PC-3 (cell line): Measurements from ENCODE around the gene CLTCL1. TPM values are rescaled to one million over a fixed set of nuclear protein-coding genes. Genes with fewer than 3 reads are reported as not detected.
"Not testable (repeated sequence)": the region's sequence is repeated elsewhere in the genome, so short reads cannot be mapped to it uniquely, and the experiment has no call there.

Source experiments
- ATAC-seq: fragments of 200-7000 bp; cut with Tn5 transposase; 2 replicates; pipeline ENCODE4 v1.9.1; 2020; ENCODE audit warnings: mild to moderate bottlenecking, moderate library complexity
- BruUV-seq: library from RNA; stranded (reverse); fragments of 400-500 nt; replicated peaks from 2 replicates; lab custom pipeline; 2021; lab: Mats Ljungman, UMichigan
- CTCF ChIA-PET: fragments of 300-600 bp; sonication (Branson Sonifier 250); formaldehyde crosslinking; loops from one replicate; lab custom pipeline; 2022; ENCODE audit warnings: antibody characterized with exemption; lab: Charles Lee
- POLR2A ChIA-PET: fragments of 300-600 bp; sonication (Branson Sonifier 250); formaldehyde crosslinking; loops from one replicate; lab custom pipeline; 2022; ENCODE audit warnings: antibody characterized with exemption; ENCODE audit not compliant: unreplicated experiment; lab: Charles Lee
- DNase-seq: peaks from one replicate; pipeline ENCODE4 v3.0.0-alpha.2; 2015
- H2AFZ ChIP-seq: fragments of 300-600 bp; sonication (generic); 2 replicates; pipeline ENCODE4 v1.6.0; 2016; ENCODE audit warnings: antibody characterized with exemption, low read length
- H3F3A ChIP-seq: fragments of 300-600 bp; sonication (generic); one replicate; pipeline ENCODE4 v1.6.0; 2017; ENCODE audit warnings: antibody characterized with exemption, low read length, control low read depth, mild to moderate bottlenecking; ENCODE audit not compliant: unreplicated experiment
- H3K27ac ChIP-seq: fragments of 300-600 bp; sonication (generic); 2 replicates; pipeline ENCODE4 v1.5.1; 2016; ENCODE audit warnings: mild to moderate bottlenecking, low read length
- H3K27me3 ChIP-seq: fragments of 300-600 bp; sonication (generic); 2 replicates; pipeline ENCODE4 v1.6.1; 2016; ENCODE audit warnings: low read length, mixed read lengths
- H3K36me3 ChIP-seq: fragments of 300-600 bp; sonication (generic); 2 replicates; pipeline ENCODE4 v1.6.1; 2016; ENCODE audit warnings: low read depth, mixed run types, low read length, mixed read lengths
- H3K4me1 ChIP-seq: fragments of 300-600 bp; sonication (generic); 2 replicates; pipeline ENCODE4 v1.5.1; 2016; ENCODE audit warnings: low read length; ENCODE audit not compliant: insufficient read depth
- H3K4me2 ChIP-seq: fragments of 300-600 bp; sonication (generic); 2 replicates; pipeline ENCODE4 v1.6.0; 2016; ENCODE audit warnings: low read length
- H3K4me3 ChIP-seq: fragments of 300-600 bp; sonication (generic); 2 replicates; pipeline ENCODE4 v1.5.1; 2016; ENCODE audit warnings: mild to moderate bottlenecking, low read length, mixed read lengths
- H3K79me2 ChIP-seq: fragments of 300-600 bp; sonication (generic); 2 replicates; pipeline ENCODE4 v1.6.1; 2017; ENCODE audit warnings: low read length, mixed read lengths
- H3K9ac ChIP-seq: fragments of 300-600 bp; sonication (generic); 2 replicates; pipeline ENCODE4 v1.6.0; 2016; ENCODE audit warnings: mild to moderate bottlenecking, low read length
- H3K9me2 ChIP-seq: fragments of 300-600 bp; sonication (generic); replicated peaks from 2 replicates; pipeline ENCODE4 v1.6.1; 2016; ENCODE audit warnings: mixed run types, low read length, mixed read lengths
- H3K9me3 ChIP-seq: fragments of 300-600 bp; sonication (generic); 2 replicates; pipeline ENCODE4 v1.6.1; 2016; ENCODE audit warnings: low read length, mixed read lengths
- H4K20me1 ChIP-seq: fragments of 300-600 bp; sonication (generic); 2 replicates; pipeline ENCODE4 v1.6.1; 2016; ENCODE audit warnings: low read length, mixed read lengths
- EZH2 ChIP-seq: fragments of 300-600 bp; sonication (generic); IDR thresholded peaks from one replicate; pipeline ENCODE4 v1.6.1; 2017; ENCODE audit warnings: antibody characterized with exemption, mild to moderate bottlenecking, low read length; ENCODE audit not compliant: unreplicated experiment
- EZH2phosphoT487 ChIP-seq: fragments of 300-600 bp; sonication (generic); IDR thresholded peaks from 2 replicates; pipeline ENCODE4 v1.6.1; 2018; ENCODE audit warnings: mild to moderate bottlenecking, antibody characterized with exemption, low read length, borderline replicate concordance
- intact Hi-C: fragments of 100-400 bp; cut with micrococcal nuclease; formaldehyde crosslinking; loops from 2 replicates; pipeline ENCODE4 v1.9.0; 2023
- total RNA-seq: library from RNA; depleted of rRNA; stranded (reverse); fragments of >200 nt; gene quantifications from 2 replicates; pipeline ENCODE4 v1.2.3, GENCODE V29; 2014
- TF ChIP-seq, protein P1 (sequence below): fragments of 300-600 bp; sonication (generic); conservative IDR thresholded peaks from 2 replicates; pipeline ENCODE4 v1.5.1; 2017; ENCODE audit warnings: antibody characterized with exemption, low read depth, mild to moderate bottlenecking, low read length

The CLTCL1 gene
- total RNA-seq, 1 experiment from 2014 or later: 5.5 TPM

DNA sequence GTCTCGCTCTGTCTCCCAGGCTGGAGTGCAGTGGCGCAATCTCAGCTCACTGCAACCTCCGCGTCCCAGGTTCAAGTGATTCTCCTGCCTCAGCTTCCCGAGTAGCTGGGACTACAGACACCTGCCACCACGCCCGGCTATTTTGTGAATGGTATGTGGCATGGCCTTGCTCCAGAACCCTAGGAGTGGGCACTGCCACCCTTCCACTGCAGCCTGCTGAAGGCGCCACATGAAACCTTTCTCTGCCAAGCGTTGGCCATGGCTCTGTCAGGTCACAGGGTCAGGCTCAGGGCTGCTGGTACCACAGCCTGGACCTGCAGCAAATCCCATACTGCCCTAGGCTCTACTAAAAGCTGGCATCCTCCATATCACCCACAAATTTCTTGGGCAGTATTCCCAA, 135.4 kb downstream of the CLTCL1 start:
- ATAC-seq, H3K36me3 ChIP-seq, H3K79me2 ChIP-seq, H2AFZ ChIP-seq, H3K4me3 ChIP-seq, H3K27me3 ChIP-seq, H4K20me1 ChIP-seq, H3K27ac ChIP-seq, BruUV-seq, H3K9me3 ChIP-seq, H3K9ac ChIP-seq, DNase-seq, H3K4me1 ChIP-seq, intact Hi-C loops, H3K4me2 ChIP-seq, H3F3A ChIP-seq, H3K9me2 ChIP-seq, CTCF ChIA-PET: not testable (repeated sequence)
- POLR2A ChIA-PET: interaction anchor here (0.6 kb wide), 1 partner anchor 36 kb away, joined by 7 read pairs; no protein-coding TSS in a partner anchor

DNA sequence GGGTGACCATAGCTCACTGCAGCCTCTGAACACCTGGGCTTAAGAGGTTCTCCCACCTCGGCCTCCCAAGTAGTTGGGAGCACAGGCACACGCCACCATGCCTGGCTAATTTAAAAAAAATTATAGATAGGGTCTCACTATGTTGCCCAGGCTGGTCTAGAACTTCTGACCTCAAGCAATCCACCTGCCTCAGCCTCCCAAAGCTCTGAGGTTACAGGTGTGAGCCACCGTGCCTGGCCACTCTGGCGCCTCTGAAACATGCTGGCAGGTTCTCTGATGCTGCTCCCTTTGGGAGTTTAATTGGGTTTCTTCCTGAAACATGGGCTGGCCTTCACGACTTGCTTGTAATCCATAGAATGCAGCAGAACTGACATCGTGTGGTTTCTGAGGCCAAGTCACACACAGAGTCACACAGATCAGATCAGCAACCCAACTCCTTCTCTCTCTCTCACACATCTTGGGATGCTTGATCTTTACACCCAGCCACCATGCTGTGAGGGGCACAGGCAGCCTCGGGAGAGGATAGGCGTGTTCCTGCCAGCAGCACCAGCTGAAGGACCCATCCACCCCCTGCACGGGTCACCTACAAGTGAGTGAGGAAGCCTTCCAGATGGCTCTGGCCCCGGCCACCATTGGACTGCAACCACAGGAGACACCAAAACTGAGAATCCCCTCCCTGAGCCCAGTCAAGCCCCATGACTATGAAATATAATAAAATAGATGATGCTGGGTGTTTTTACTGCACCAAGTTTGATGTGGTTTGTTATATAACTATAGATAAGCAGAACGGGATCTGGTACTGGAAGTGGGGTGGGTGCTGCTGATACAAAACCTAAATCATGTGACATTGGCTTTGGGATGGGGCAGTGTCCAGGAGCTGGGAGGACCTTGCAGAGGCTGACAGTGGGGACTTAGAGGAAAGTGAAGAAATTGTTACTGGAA, 138.3 kb downstream of the CLTCL1 start:
- H3K4me1 ChIP-seq: no peaks in the 10 kb centered on the region
- H3K27ac ChIP-seq: no peak overlapping the region
- no peak overlapping the region for H3K4me2 ChIP-seq
- no peaks in the 10 kb centered on the region for H4K20me1 ChIP-seq
- no peaks in the 10 kb centered on the region for H3K79me2 ChIP-seq
- POLR2A ChIA-PET: no interaction called here
- no peaks in the 10 kb centered on the region for H3F3A ChIP-seq
- no peak overlapping the region for H3K9ac ChIP-seq
- CTCF ChIA-PET: no interaction called here
- intact Hi-C loops: no loop called here
- peaks cover 14% of the 10 kb centered on the region; the same call in 1 of the 2 replicates for H3K27me3 ChIP-seq
- no peaks in the 10 kb centered on the region for H3K9me3 ChIP-seq
- DNase-seq: no peak
- H3K36me3 ChIP-seq: no peaks in the 10 kb centered on the region
- no peak overlapping the region for H2AFZ ChIP-seq
- BruUV-seq: no TSS peak
- no peak for ATAC-seq
- TF ChIP-seq EZH2phosphoT487 (no peak), EZH2 (no peak)
- TF ChIP-seq, protein P1, sequence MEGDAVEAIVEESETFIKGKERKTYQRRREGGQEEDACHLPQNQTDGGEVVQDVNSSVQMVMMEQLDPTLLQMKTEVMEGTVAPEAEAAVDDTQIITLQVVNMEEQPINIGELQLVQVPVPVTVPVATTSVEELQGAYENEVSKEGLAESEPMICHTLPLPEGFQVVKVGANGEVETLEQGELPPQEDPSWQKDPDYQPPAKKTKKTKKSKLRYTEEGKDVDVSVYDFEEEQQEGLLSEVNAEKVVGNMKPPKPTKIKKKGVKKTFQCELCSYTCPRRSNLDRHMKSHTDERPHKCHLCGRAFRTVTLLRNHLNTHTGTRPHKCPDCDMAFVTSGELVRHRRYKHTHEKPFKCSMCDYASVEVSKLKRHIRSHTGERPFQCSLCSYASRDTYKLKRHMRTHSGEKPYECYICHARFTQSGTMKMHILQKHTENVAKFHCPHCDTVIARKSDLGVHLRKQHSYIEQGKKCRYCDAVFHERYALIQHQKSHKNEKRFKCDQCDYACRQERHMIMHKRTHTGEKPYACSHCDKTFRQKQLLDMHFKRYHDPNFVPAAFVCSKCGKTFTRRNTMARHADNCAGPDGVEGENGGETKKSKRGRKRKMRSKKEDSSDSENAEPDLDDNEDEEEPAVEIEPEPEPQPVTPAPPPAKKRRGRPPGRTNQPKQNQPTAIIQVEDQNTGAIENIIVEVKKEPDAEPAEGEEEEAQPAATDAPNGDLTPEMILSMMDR: no peak
- H3K4me3 ChIP-seq: no peak overlapping the region
- H3K9me2 ChIP-seq: no peaks in the 10 kb centered on the region

DNA sequence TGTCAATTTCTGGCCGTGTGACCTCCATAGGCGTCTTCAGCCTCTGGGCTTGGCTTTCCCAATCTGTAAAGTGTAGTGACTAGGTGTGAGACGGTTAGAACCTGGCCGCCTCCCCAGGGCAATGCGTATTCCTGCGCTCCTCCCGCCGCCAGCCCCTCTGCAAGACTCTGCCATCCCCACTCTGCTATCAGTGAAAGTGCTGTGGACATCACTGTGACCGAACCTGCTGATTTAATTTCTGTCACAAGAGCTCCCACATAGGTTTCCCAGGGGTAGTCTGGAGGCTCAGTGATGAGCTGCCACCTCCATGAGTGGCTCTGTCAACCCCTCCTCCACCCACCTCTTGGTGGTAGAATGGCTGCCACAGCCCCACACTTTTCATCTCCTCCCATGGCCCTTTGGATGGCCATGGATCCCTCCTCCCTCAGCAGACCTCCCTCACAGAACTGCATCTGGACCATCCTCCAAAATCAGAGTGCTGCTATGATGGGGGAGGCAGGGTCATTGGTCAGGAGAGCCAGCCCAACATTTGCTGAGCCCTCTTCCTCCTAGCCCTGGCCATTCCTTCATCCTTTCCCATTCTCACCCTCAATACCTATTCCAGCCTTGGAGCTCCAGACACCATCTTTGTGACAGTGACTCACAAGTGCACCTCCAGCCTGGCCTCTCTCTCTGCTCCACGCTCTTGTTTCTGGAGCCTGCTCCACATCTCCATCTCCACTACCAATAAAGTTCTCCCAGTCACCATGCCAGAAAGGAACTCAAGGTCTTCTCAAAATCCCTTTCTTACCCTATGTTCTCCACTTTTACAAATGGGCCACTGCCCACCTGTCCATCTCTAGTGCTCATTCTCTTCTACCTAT, 140.0 kb downstream of the CLTCL1 start:
- Histone ChIP-seq H3K79me2 (no peaks in the 10 kb centered on the region), H2AFZ (no peak overlapping the region), H3K27me3 (peaks cover 14% of the 10 kb centered on the region; the same call in 1 of the 2 replicates), H3F3A (no peaks in the 10 kb centered on the region), H3K27ac (no peak overlapping the region), H3K4me2 (no peak overlapping the region), H3K9me3 (no peaks in the 10 kb centered on the region), H3K9ac (no peak overlapping the region), H4K20me1 (no peaks in the 10 kb centered on the region), H3K4me3 (no peak overlapping the region), H3K9me2 (no peaks in the 10 kb centered on the region), H3K4me1 (no peaks in the 10 kb centered on the region), H3K36me3 (no peaks in the 10 kb centered on the region)
- ATAC-seq: no peak
- no TSS peak for BruUV-seq
- DNase-seq: no peak
- TF ChIP-seq EZH2phosphoT487: no peak
- no peak for TF ChIP-seq EZH2
- TF ChIP-seq, protein P1: no peak
- CTCF ChIA-PET: interaction anchor here (0.6 to 0.7 kb wide), 2 partner anchors 47 to 1777 kb away, joined by 3 to 4 read pairs; no protein-coding TSS in a partner anchor
- intact Hi-C loops: no loop called here
- POLR2A ChIA-PET: no interaction called here
